ENCODE results near the gene MTRR.

DNA sequence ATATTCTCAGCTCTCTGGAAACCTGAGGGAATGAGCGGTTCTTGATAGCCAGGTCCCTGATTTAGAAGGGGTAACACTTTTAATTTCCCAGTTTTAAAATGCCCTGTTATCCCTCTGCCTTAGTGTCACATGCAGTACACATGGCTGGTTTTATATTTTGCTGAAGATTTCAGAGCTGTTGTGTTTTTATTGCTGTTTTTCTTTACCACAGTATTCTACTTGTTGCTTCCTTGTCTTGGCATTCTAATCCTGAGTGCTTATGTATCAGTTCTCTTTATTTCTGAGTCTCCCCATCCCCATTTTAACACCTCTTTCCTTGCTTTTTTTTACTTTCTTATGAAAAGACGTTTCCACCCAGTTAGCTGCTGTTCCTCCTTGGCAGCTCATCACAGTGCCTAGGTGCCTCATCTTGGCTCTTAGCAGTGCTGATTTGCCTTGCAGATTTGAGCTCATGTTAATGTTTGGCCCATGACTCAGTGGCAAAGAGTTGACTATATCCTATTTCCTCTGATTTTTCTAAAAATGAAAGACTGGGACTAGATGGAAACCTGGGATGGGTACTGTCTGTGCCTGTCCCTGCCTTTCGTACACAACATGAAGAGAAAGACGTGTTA, 3.7 kb downstream of the MTRR start:
- TF ChIP-seq, protein P1, sequence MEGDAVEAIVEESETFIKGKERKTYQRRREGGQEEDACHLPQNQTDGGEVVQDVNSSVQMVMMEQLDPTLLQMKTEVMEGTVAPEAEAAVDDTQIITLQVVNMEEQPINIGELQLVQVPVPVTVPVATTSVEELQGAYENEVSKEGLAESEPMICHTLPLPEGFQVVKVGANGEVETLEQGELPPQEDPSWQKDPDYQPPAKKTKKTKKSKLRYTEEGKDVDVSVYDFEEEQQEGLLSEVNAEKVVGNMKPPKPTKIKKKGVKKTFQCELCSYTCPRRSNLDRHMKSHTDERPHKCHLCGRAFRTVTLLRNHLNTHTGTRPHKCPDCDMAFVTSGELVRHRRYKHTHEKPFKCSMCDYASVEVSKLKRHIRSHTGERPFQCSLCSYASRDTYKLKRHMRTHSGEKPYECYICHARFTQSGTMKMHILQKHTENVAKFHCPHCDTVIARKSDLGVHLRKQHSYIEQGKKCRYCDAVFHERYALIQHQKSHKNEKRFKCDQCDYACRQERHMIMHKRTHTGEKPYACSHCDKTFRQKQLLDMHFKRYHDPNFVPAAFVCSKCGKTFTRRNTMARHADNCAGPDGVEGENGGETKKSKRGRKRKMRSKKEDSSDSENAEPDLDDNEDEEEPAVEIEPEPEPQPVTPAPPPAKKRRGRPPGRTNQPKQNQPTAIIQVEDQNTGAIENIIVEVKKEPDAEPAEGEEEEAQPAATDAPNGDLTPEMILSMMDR (IDR thresholded peaks at IDR 0.05): no peak
- TF ChIP-seq POLR2AphosphoS5 (IDR thresholded peaks at IDR 0.05): no peak

Data from stomach (tissue), 4 donors.